Fibroblast of peridontal ligament (primary cell): ENCODE data around the gene ACY1.
"Not testable (repeated sequence)": the region's sequence is repeated elsewhere in the genome, so short reads cannot be mapped to it uniquely, and the experiment has no call there.

ENCODE experiments used
- DNase-seq: peaks from one replicate; pipeline ENCODE4 v3.0.0-alpha.2; 2010; ENCODE audit errors: extremely low read depth

Gene ACY1

DNA sequence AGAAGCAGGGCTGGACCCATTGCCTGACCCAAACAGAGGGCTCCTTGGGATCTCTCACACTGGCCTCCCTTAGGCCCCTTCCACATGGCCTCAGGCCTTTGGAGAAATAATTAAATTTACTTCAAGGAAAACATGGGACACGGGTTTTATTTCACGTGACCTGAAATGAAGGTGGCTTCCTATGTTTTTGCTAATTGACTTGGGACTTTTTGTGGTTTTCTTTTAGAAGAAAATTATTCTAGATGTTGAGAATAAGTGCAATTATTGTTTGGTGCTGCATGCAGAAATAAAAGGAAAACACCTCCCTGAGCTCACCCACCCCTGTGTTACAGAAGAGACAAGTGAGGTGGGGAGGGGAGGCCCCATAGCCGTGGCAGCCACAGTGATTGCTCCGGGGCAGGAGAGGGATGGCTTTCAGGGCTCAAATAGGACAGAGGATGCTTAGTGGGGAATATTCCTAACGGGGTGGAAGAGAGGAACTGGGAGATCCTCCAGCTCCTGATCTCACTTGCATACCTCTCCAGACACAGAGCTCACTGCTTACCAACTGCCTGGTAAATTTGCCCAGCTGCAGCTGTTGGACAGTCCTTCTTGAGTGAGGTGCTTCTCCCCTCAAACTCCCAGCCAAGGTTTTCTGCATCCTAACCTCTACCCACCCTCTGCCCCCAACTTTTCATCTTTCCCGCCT lies 41.6 kb downstream of the ACY1 start:
- no peak for DNase-seq

DNA sequence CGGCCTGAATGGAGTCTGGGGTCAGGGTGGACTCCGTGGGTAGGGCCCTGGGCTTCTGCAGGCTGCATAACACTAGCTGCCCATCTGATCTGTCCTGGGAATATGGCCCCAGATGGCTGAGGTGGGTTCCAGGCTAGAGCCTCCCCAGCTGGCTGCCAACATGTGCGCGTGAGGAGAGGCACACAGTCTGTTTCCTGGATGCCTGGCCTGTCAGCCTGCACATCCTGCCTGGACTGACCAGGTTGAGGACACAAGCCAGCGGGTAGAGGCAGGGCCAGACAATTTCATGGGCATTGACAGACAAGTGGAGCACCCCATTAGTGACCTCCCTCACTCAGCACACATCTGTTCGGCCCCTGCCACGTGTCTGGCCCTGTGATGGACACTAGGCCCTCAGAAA lies 42.1 kb downstream of the ACY1 start:
- DNase-seq: no peak

DNA sequence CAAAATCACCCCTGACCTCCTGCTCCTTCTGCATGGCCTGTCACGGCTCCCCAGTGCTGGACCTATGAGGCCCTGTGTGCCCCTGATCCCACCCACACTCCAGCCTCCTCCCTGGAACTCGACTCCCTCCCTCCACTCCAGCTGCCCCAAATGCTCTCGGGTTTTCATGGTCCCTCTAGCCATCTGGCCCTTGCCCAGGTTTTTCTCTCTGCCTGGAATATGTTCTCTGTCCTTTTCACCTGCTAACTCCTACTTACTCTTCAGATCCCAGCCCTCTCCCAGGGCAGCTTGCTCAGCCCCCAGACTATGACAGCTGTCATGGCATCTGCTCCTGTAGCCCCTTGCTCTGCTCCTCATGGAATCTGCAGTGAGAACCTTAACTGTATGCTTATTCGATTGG lies 42.7 kb downstream of the ACY1 start:
- no peak for DNase-seq

DNA sequence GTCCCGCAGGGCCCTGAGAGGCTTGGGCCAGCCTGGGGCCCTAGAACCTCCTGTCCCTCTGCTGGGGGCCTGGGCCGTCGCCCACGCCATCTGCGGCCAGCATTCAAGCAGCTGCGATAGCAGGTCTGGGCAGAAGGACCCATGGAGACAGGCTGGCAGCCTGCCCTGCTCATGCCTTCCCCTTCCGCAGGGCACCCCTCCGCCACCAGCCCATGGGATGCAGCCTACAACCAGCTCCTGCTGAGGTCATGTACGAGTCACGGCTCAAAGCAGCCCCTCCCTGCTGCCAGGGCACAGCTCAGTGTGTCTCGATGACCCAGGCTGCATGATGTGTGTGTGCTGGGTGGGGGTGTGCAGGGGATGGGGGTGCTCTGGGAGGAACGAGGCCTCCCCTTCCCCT lies 45.2 kb downstream of the ACY1 start:
- DNase-seq: peak; percentile 23

DNA sequence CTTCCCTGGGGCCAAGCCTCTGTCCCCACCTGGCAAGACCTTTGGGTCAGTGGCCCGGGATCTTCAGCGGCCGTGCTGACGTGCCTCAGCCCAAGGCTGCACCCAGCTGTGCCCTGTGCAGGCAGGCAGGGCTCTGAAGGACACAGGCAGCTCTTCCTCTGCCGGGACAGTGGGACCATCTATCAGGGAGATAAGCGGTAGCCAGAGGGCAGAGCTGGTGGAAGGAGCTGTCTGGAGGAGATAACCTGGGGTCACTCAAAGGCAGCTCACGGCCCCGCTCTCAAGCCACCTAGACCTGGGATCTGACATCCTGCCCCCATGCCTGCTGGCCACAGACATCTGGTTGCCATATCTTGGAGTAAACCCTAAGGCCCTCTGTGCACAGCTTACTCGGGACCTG lies 45.7 kb downstream of the ACY1 start:
- DNase-seq: no peak

DNA sequence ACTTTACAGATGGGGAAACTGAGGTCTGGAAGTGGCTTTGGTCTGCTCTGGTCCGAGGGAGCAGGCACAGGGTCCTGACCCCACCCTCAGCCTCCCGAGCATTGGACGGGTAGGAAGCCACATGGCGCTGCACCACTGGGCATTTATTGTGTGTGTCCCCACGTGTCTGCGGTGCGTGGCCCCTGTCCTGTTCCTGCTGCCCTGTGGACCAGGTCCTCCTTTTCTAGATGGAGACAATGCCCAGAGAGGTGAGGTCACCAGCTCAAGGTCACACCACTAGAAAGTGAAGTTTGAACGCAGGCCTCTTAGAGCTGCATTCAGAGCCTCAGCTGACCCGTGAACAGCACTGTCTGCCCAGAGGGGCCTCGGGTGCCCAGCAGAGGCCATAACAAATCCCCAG lies 46.2 kb downstream of the ACY1 start:
- DNase-seq: no peak

DNA sequence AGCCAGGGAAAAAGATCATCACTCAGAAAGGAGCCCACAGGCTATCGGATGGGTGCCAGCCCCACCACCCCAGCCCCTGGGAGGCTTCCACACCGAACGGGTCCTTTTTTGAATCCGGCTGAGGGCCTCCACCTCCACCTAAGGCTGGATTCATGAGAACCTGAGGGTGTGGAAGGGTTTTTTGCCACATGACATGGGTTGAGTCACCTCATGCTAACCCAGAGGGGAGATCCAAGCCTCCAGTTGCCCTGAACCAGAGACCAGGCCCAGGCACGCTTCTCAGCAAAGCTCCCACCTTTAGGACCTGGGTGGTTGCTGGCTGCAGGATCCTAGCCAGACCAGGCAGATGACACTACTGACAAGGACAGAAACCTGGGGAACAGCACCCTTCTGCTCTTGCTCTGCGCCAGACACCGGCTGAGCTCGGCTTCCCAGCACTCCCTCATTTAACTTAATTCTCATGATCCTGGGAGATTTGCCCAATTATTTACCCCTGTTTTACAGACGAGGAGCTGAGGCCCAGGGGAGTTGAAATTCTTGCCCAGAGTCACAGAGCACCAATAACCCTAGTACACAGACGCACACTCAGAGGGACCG lies 47.5 kb downstream of the ACY1 start:
- DNase-seq: no peak

DNA sequence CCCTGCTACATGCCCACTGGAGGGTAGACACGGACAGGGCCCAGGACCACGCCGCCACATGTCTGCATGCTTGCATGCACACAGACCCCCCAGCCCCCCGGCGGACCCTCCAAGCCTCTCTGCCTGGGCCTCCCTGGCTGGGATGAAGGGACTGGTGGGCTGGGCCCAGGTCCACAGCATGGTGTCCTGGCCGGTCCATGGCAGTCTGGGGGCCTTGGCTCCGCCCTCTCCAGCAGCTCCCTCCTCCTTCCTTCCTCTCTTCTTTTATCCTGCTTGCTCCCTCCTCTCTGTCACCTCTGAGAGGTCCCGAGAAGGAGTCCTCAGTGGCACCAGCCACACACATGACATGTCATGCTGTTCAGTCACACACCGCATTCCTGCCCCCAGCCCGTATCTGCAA lies 48.6 kb downstream of the ACY1 start:
- DNase-seq: no peak

DNA sequence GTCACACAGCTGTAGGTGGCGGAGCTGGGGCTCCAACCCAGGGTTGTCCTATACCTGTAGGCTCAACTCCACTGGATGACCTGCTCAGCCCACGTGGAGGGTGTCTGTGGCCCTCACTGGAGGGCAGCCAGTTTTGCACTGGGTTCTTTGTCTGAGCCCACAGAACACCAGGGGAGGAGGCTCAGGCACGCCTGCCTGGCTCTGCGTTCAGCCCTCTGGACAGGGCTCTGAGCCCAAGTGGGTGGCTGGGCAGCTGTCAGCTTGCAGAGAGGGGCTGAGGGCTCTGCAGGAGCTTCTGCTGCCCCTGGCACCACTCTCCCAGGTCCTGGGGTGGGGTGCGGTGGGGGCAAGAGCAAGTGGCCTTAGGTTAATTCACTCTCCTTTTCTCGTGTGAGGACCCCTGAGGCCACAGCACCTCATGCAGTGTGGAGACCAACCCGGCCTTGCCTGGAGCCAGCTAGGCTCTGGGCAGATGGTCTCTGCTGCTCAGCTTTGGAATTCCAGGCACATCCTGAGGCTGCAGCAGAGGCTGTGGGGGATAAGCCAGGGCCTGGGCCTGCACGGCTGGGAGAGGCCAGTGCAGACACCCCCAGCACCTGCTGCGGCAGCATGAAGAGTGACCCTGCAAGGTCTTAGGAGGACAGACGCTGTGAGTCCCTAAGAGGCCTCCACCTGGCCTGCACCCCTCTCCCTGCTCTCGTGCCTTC lies 49.5 kb downstream of the ACY1 start:
- no peak for DNase-seq

DNA sequence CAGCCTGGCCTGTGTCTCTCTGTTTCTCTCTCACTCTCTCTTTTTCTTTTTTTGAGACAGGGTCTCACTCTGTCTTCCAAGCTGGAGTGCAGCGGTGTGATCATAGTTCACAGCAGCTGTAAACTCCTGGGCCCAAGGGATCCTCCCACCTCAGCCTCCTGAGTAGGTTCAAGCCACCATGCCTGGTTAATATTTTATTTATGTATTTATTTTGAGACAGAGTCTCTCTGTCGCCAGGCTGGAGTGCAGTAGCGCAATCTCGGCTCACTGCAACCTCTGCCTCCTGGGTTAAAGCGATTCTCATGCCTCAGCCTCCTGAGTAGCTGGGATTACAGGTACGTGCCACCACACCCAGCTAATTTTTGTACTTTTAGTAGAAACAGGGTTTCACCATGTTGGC lies 50.4 kb downstream of the ACY1 start:
- not testable (repeated sequence) for DNase-seq

DNA sequence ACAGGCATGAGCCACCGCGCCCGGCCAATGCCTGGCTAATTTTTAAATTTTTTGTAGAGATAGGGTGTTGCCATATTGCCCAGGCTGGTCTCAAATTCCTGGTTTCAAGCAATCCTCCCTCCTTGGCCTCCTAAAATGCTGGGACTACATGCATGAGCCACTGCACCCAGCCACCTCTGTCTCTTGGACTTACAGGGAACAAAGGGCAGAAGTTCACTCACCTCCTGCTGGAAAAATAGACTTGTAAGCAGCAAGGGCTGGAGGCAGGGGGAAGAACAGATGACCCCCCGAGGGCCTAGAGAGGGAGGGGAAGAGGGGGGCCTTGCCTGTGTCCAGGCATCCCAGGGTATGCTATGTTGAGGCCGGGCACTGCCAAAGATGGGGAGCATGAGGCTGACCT lies 50.9 kb downstream of the ACY1 start:
- DNase-seq: no peak

DNA sequence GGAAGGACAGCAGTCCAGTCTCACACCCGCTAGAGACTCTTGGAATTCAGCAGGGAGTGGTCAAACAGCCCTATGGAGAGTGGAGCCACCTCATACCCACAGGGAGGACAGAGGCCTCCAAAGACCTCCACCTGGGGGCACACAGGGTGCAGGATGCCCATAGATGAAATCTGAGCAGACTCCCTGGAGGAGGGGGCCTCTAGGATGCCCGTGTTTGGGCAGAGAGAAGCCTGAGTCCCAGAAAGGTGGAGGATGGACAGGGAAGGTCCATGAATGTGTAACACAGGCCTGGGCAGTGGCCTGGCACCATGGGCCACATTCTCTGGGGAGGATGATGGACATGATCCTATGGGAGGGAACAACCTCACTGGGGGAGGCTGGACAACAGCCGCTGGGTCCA lies 51.3 kb downstream of the ACY1 start:
- no peak for DNase-seq

DNA sequence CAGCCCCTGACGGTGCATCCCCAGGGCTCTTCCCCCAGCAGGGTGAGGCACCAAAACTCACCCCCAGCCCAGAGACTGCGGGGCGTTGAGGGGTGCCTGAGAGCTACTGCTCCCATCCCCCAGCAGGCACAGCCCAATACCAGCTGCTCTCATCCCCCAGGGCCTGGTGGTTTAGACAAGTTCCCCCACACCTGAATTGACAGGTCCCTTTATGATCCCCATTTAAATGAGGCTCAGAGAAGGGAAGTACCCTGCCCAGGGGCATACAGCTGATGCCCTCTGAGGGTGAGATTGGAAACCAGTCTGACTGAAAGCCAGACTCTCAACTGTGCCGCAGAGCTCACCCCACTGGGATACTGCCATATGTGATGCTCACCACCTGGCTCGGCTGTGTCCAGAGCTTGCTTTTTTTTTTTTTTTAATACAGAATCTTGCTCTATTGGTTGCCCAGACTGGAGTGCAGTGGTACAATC lies 52.9 kb downstream of the ACY1 start:
- no peak for DNase-seq

DNA sequence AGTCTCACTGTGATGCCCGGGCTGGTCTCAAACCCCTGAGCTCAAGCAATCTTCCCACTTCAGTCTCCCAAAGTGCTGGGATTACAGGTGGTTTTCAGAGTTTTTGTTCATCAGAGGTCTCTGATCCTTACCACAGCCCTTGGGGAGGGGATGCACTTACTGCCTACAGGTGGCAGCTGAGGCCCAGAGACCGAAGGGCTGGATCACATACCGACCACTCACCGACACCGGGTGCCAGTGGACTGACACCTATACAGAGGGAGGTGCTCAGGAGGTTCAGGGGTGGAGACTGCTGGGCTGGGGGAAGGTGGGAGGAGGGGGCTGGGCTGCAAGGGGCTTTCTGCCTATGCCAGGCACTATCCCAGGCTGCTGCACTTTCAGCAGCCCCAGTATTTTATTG lies 53.5 kb downstream of the ACY1 start:
- DNase-seq: no peak

DNA sequence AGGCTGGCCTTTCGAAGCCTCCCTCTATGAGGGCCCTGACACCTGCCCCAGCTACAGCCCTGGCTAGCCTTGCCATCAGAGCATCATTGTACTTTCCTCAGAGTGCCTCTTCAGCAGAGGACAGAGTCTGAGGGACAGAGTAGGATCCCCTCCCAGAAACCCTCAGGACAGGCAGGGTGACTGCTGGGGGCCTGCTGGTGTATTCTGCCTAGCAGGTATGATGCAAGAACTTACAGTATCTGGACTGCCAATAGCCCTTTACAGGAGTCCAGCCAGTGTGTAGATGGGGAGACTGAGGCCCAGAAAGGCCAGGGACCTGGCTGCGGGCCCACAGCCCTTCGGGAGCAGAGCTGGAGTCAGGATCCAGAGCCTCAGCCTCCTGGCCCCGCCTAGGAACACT lies 54.0 kb downstream of the ACY1 start:
- no peak for DNase-seq

DNA sequence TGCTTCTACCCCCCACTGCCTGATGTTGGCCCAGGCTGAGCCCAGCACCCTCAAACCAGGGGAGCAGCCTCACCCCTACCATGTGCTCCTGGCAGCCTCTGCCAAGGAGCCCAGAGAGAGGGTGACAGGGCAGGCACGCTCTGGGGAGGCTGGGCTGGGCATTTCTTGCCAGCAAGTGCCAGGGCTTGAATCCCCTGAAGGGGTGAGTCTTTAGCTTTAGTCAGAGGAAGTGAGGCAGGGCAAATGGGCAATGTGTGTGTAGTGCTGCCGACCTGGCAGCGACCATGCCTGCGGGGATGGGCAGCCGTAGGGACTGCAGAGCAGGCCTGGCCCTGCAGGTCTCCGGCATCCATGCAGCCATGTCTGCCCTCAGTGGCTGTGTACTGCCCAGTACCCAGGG lies 54.9 kb downstream of the ACY1 start:
- no peak for DNase-seq
